ENCODE results near the gene PIGL.
"Not testable (repeated sequence)": the region's sequence is repeated elsewhere in the genome, so short reads cannot be mapped to it uniquely, and the experiment has no call there.

Gene PIGL

DNA sequence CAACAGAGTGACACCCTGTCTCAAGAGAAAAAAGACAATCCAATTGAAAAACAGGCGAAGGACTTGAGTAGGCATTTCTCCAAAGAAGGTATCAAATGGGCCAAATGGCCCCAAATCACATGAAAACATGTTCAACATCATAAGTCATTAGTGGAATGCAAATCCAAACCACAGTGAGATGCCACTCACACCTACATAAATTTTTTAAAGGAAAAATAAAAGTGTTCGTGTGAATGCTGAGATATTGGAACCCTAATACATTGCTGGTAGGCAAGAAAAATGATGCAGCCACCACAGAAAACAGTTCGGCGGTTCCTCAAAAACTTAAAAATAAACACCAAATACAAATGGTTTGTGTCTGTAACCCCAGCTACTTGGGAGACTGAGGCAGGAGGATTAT, 45.2 kb downstream of the PIGL start:
- in situ Hi-C loops (cut with MboI; ENCODE audit: low pct_unique_long_range_greater_than_20kb, low sequenced_read_pairs): no loop called here

DNA sequence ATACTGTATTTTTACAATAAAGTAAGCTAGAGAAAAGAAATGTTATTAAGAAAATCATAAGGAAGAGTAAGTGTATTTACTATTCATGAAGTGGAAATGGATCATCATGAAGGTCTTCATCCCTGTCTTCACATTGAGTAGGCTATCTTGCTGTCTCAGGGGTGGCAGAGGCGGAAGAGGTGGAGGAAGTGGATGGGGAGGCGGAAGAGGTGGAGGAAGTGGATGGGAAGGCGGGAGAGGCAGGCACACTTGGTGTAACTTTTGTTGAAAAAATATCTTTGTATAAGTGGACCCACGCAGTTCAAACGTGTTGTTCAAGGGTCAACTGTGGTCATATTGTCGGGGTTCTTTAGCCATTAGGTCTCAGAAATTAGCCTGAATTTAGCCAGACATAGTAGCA, 50.2 kb downstream of the PIGL start:
- in situ Hi-C loops (cut with MboI; ENCODE audit: low pct_unique_long_range_greater_than_20kb, low sequenced_read_pairs): no loop called here
- no peak for DNase-seq

More for the DNA sequence above, 45.2 kb downstream of the PIGL start:
- no peak for DNase-seq

DNA sequence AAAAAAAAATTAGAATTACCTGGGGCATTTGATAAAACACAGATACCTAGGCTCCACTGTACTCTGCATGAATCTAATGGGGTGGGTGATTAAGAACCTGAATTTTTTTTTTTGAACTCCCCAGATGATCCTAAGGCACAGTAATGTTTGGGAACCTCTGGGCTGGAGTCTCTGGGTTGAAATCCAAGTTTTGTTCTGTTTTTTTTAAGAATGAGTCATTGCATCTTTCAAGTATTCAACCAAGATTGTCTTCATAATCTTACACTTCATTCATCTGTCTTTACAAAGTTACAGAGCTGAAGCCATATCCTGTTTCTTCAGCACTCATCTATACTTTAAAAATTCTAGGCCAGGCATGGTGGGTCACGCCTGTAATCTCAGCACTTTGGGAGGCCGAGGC, 52.6 kb downstream of the PIGL start:
- in situ Hi-C loops (cut with MboI; ENCODE audit: low pct_unique_long_range_greater_than_20kb, low sequenced_read_pairs): no loop called here
- DNase-seq: no peak

DNA sequence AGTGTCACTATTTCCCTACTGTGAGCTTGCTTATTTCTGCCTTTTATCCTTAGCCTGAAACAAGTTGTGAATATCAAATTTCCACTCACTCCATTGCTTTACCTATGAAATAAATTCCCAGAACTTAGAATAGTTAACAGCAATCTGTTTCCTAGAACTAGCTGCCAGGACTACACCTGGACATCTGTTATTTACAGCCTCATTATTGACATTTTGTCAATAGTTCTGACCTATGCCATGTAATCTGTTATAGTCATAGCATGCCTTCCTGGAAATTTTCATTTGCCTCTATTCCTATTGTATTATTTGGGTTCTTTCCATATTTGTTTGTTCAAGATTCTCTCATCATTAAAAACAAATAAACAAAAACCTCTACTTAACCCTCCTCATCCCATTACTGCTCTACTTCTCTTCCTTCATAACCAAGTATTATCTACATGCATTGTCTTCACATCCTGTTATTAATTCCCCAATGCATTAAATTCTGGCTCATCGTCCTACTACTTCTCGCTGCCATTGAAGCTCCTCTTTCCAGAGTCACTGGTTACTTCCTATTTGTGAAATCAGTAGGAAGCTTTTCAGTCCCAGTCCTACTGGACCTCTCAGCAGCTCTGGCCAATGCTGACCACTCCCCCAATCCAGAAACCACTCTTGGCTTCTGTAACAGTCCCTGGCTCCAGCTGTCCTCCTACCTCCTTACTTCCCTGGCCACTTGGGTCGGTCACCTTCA, 55.3 kb downstream of the PIGL start:
- in situ Hi-C loops (cut with MboI; ENCODE audit: low pct_unique_long_range_greater_than_20kb, low sequenced_read_pairs): no loop called here
- DNase-seq: no peak

DNA sequence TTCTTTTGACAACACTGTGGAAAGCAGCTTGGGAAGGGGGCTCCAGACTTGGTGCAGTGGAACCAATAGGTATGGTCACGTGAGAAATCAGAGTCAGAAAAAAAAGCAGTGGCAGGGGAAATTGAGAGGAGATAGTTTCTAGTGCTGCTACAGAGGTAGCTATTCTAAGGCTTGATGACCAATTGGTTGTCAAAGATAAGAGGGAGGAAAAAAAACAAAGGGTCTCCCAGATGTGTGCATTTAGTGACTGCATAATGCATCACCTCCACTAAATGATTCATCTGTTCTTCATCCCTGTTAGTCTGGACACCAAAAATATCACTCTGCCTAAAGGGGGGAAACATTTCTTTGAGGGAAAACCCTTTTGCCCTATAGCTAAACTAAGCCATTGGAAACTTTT, 56.5 kb downstream of the PIGL start:
- DNase-seq: no peak
- in situ Hi-C loops (cut with MboI; ENCODE audit: low pct_unique_long_range_greater_than_20kb, low sequenced_read_pairs): no loop called here

DNA sequence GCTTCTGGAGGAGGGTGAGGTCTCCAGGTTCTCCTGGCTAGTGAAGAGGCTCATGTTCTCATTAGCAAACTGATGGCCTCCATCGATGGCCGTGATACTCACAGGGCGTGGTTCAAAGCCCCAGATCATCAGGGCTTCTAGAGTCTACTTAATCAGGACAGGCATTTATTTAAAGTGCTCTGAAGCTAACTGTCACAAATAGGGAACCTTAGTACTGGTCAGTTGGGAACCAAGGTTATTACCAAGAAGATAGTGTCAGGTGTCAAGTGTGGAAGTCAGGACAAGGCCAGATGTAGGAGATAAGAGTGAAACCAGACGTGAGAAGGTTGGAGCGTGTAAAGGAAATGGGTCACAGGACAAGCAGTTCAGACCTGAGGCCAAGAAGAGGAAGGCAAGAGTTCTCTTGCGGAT, 56.9 kb downstream of the PIGL start:
- in situ Hi-C loops (cut with MboI; ENCODE audit: low pct_unique_long_range_greater_than_20kb, low sequenced_read_pairs): no loop called here
- DNase-seq: no peak

DNA sequence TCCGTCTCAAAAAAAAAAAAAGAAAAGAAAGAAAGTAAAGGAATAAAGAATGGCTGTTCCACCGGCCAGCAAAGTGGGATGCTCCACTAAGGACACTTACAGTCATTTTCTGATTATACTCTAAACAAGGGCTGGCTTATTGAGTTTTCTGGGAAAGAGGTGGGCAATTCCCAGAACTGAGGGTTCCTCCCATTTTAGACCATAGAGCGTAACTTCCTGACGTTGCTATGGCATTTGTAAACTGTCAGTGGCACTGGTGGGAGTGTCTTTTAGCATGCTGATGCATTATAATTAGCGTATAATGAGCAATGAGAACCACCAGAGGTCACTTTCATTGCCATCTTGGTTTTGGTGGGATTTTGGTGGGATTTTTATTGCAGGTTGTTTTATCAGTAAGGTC, 58.0 kb downstream of the PIGL start:
- DNase-seq: peak; percentile 55
- in situ Hi-C loops (cut with MboI; ENCODE audit: low pct_unique_long_range_greater_than_20kb, low sequenced_read_pairs): no loop called here

DNA sequence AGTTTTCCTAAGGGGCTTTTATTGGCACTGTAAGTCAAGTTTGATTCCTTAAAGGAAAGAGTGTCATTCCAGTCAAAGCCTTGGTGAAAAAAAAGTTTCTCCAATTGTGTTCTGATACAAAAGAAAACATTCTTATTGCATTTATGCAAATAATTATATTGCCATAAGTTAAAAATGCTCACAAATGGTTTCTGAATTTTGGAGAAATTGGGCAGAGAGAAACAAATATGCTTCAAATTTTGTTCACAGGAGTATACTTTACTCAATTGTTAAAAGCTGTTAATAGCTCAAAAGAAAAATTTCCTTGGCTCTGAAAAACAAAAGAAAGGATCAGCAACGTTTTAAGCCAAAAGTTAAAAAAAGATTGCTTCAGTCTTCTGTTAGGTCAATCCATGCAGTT, 60.2 kb downstream of the PIGL start:
- in situ Hi-C loops (cut with MboI; ENCODE audit: low pct_unique_long_range_greater_than_20kb, low sequenced_read_pairs): no loop called here
- DNase-seq: no peak

DNA sequence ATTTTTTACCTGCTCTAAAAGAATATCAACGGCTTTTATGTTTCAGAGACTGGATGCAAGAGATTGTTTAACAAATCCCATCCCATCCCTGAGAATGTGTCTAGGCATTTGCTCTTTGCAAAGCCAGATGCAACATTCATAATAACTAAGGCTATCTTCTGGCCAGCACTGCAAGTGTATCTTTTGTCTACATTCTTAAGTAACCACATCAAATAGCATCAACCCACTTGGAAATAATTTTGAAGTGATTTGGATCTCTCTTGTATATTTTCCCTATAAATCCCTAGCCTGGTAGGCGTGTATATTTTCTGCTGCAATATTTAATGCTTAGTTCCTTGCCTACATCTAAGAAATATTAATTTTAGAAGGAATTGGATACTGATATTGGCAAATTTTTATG, 64.3 kb downstream of the PIGL start:
- in situ Hi-C loops (cut with MboI; ENCODE audit: low pct_unique_long_range_greater_than_20kb, low sequenced_read_pairs): no loop called here
- DNase-seq: no peak

DNA sequence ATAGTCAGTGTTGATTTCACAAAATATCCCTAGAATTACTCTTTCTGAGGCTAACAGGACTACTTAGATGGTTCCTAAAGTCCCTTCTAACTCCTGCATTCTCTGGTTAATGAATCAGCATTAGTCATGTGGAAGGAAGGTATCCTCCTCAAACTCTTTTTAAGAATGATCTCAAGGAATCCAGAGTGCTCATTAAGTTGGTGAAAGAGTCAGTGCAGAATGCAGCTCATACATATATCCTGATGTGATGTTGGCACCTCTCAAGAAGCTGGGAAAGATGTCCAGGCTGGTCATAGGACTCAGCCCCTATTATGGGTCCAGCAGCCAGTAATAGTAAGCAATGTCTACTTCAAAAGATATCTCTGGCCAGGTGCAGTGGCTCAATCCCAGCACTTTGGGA, 65.5 kb downstream of the PIGL start:
- in situ Hi-C loops (cut with MboI; ENCODE audit: low pct_unique_long_range_greater_than_20kb, low sequenced_read_pairs): no loop called here
- no peak for DNase-seq

DNA sequence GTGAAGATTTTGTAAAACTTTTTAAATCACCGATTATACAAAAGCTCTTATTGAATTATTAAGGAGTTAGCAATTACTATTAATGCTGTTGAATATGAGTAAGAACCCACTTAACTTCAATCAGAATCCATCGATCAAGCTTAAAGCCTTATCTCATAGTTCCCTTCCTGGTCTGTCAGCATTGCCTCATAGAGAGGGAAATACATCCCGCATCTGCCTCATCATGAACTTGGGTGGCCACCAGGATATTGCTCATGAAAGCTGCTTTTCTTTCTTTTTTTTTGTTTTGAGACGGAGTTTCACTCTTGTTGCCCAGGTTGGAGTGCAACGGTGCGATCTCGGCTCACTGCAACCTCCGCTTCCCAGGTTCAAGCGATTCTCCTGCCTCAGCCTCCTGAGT, 66.7 kb downstream of the PIGL start:
- DNase-seq: no peak
- in situ Hi-C loops (cut with MboI; ENCODE audit: low pct_unique_long_range_greater_than_20kb, low sequenced_read_pairs): no loop called here

DNA sequence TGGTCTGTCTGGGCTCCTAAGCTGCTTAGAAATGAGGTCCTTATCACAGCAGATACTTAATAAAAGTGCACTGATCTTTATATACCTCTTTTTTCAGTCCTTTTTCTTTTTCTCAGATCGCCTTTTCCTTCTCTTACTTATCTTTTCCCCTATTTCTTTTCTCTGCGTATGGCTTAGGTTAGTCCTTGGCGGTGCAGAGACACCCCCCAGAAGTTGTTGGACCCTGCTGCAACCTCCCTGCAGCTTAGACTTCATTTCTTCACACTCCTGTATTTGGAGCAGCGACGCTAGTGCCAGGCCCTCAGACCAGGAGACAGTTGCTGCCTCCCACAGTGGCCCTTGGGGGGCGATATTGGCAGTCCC, 68.6 kb downstream of the PIGL start:
- no peak for DNase-seq
- in situ Hi-C loops (cut with MboI; ENCODE audit: low pct_unique_long_range_greater_than_20kb, low sequenced_read_pairs): no loop called here

DNA sequence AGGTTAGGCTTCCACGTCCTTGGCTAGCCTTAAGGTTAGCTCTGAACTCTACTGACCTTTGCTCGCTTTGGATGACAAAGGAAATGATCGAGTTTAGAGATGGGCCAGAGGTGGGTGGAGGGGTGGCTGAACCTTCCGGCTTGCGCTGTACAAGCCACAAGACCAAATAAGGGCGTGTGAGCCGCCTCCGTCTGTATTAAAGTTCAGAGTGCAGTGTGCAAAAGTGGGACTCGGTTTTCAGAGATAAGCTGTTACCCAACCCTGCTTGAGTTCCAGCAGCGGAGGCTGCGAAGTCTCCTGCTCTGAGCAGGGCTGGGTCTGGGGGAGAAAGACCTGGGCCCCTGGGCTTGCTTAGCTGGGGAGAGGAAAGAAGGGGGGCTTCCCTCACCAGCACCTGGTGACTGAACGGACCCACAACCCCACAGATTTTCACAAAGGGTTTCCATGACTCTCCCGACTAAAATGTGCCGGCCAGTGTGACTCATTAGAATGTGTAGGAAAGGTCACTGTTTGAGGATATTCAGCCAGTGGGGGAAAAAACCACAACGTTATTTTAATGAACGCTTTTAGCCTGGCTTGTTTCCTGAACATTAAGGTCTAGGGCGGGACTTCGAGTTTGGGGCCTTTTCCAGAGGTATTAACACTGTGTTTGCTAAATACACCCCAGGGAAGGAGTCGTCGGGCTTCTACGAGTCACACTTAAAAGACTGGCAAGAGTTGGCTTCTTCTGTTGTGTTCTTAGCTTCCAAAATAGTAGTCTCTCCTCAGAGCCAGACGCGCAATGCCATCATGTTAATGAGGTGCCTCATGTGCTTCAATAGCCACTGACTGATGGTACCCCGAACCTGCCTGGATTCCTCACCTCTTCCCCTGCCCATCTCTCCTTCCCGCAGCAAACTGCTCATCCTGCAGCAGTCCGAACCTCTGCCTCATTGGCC, 69.3 kb downstream of the PIGL start:
- in situ Hi-C loops (cut with MboI; ENCODE audit: low pct_unique_long_range_greater_than_20kb, low sequenced_read_pairs): no loop called here
- DNase-seq: peak; percentile 89

DNA sequence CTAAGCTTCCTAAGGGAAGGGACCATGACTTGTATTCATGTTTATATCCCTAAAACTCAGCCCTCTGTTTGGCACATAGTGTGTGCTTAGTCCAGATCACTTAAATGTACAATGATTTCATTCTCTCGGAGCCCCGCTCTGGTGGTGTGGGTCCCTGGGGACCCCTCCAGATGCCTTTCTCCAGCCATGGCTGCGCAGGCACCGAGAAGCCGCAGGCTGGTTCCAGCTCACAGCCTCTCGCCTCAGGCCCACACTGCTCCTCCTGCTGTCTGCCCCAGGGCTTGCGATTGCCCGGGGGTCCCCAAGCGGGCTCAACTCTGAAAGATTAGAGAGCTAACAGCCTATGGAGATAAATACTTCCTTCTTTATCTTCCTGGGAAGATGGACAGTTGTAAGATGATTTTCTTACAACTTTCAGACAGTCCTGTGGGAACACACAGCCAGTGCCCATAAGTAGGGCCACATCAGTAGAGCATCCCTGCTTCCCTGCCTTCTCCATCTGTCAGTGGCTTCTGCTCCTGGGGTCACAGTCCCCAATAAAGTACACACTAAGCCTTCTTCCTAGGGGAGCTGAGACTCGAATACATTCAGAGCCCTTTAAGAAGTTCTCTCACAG, 70.0 kb downstream of the PIGL start:
- no peak for DNase-seq
- in situ Hi-C loops (cut with MboI; ENCODE audit: low pct_unique_long_range_greater_than_20kb, low sequenced_read_pairs): no loop called here

DNA sequence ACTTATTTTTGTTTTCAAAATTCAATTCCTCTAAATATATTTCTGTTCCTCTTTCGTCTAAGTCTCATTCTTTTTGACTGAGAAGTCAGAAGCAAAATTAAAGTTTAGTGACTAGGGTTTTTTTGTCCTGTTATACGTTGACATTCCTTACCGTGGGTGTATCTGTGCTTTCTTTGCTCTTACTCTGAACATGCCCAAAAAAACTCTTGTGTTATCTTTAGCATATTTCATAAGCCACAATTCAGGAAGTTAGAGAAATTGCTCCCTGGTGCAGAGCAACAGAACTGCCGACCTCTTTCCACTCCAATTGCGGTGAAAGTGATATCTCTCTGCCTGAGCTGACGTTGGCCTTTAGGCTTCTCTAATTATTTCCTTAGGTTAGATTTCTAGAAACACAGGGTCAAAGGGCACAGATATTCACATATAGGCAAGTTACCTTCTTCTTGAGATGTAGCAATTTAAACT, 70.6 kb downstream of the PIGL start:
- DNase-seq: peak; percentile 91
- in situ Hi-C loops (cut with MboI; ENCODE audit: low pct_unique_long_range_greater_than_20kb, low sequenced_read_pairs): no loop called here

DNA sequence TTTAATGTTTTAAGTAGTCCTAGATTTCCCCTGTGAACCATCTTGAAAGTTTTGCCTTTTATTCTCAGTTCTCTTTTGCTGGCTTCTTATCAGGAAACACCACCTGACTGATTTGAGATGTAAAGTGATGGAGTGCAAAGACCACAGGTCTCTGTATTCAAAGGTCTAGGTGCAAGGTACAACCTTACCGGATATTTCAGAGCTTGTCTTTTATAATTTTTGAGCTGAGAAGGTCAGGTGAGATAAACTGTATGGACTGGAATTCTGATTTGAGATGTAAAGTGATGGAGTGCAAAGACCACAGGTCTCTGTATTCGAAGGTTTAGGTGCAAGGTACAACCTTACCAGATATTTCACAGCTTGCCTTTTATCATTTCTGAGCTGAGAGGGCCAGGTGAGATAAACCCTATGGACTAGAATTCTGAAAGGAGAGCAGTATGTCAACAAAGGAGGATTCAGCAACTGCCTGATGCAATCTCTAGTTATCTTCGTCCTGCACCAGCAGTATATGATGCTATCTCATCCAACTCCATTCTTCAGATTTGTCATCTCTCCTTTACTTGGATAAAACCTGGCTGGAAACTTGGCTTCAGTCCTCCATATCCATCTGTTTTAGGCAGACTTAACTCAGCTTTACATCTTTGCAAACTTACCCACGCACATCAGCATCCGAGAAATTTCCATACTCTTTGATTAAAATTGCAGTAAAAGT, 72.0 kb downstream of the PIGL start:
- no peak for DNase-seq
- in situ Hi-C loops (cut with MboI; ENCODE audit: low pct_unique_long_range_greater_than_20kb, low sequenced_read_pairs): no loop called here

DNA sequence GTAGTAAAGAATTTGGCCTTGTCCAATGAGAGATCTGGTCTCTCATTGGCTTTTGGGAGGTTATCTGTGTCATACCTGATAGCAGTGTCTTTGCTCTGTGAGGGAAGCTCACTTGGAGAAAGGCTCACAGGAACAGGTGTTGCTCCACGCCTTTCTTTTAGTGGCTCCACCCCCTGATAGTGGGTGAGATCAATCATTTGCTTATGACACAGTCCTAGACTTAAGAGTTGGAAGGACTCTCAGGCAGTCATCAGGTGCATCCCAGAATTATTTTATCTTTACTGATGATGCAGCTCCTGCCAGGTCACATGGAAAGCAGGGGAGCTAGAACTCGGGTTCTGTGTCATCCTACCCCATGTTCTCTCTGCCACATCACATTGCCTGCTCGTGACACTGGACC, 76.9 kb downstream of the PIGL start:
- in situ Hi-C loops (cut with MboI; ENCODE audit: low pct_unique_long_range_greater_than_20kb, low sequenced_read_pairs): no loop called here
- no peak for DNase-seq

DNA sequence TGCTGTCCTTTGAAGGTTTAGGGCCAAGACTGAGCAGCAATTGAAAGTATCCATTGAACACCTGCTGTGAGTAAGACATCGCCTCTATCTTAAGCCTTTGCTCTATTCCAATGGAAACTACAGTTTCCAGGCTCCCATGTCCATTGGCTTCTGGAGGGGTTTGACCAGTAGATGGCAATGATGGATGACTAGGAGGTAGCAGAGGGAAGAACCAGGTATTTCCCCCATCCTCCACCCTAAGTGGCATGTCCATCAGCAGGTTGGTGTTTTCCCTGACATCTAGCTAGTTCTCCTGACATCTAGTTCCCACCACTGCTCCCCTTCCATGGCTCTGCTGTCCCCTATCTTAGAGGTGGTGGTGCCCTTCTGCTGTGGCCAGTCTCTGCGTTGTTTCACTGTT, 77.5 kb downstream of the PIGL start:
- no peak for DNase-seq
- in situ Hi-C loops (cut with MboI; ENCODE audit: low pct_unique_long_range_greater_than_20kb, low sequenced_read_pairs): no loop called here

DNA sequence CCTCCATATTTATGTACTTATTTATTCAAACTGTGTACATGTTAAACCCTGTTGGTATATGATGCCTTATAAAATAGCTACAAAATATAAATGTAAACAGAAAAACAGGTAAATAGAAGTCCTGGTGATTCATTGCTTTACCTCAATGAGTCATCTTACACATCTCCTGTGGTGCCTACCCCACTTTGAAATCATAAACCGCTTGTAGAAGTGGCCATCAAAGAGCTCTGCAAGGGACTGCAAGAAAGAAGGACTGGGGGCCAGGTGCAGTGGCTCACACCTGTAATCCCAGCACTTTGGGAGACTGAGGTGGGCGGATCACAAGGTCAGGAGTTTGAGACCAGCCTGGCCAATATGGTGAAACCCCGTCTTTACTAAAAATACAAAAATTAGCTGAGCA, 79.1 kb downstream of the PIGL start:
- in situ Hi-C loops (cut with MboI; ENCODE audit: low pct_unique_long_range_greater_than_20kb, low sequenced_read_pairs); DNase-seq: not testable (repeated sequence)

Data from KBM-7 (cell line).